GM12891 (cell line): ENCODE results near the gene PTPRG.

Experiments
- PAX5 ChIP-seq: IDR thresholded peaks from 2 replicates; pipeline ENCODE4 v1.6.1; 2011; ENCODE audit warnings: low read length, moderate library complexity, mild to moderate bottlenecking; ENCODE audit not compliant: insufficient read depth, severe bottlenecking
- POLR2A ChIP-seq: IDR thresholded peaks from 2 replicates; pipeline ENCODE4 v1.6.1; 2011; ENCODE audit warnings: low read depth, low read length, control low read depth
- POLR2AphosphoS5 ChIP-seq: IDR thresholded peaks from 2 replicates; pipeline ENCODE4 v1.6.1; 2011; ENCODE audit warnings: low read depth, low read length, control low read depth
- POU2F2 ChIP-seq: IDR thresholded peaks from 2 replicates; pipeline ENCODE4 v1.6.1; 2011; ENCODE audit warnings: low read depth, mild to moderate bottlenecking, control low read depth, low read length, moderate library complexity
- SPI1 ChIP-seq: IDR thresholded peaks from 2 replicates; pipeline ENCODE4 v1.6.1; 2011; ENCODE audit warnings: low read depth, low read length, control low read depth
- TAF1 ChIP-seq: IDR thresholded peaks from 2 replicates; pipeline ENCODE4 v1.6.1; 2011; ENCODE audit warnings: low read depth, low read length, control low read depth

GRCh38 chr3:62119139-62119538, 557.8 kb downstream of the PTPRG start:
- TF ChIP-seq POLR2AphosphoS5 (no peak), POLR2A (no peak), SPI1 (no peak), TAF1 (no peak), PAX5 (no peak), POU2F2 (no peak)
